SK-N-SH (cell line): ENCODE results near the gene TRMT112. TPM values are rescaled to one million over a fixed set of nuclear protein-coding genes. Genes with fewer than 3 reads are reported as not detected.

Experiments used
- CTCF ChIA-PET: fragments of 300-600, 350-600 bp; formaldehyde crosslinking; extraction: SDS; loops from one replicate; lab custom pipeline; 2021; lab: Yijun Ruan, JAX
- POLR2A ChIA-PET: fragments of 350-600 bp; sonication (Branson Sonifier 250); formaldehyde crosslinking; extraction: SDS; loops from one replicate; lab custom pipeline; 2020; ENCODE audit warnings: antibody characterized with exemption, inconsistent platforms; lab: Yijun Ruan, JAX
- DNase-seq: peaks from one replicate; pipeline ENCODE4 v3.0.0; 2012
- H2AFZ ChIP-seq: fragments of 200-600 bp; sonication (generic); 2 replicates; pipeline ENCODE4 v1.8.1; 2016; ENCODE audit warnings: antibody characterized with exemption, mild to moderate bottlenecking, low read depth
- H3F3A ChIP-seq: fragments of 200-600 bp; sonication (generic); replicated peaks from 2 replicates; pipeline ENCODE3; 2016; ENCODE audit warnings: antibody characterized with exemption, mild to moderate bottlenecking; ENCODE audit not compliant: insufficient read depth
- H3K27ac ChIP-seq, 2 experiments: fragments of 200-500 bp in 1 of 2; fragments of 200-600 bp in 1 of 2; sonication (Bioruptor generic) in 1 of 2; sonication (generic), shearing (Covaris generic) in 1 of 2; 2 replicates each; pipeline versions ENCODE4 v1.5.1 to v1.6.1; 2014 to 2016; ENCODE audit warnings: low read depth in 2 of 2, inconsistent platforms in 1 of 2, low read length in 1 of 2, mild to moderate bottlenecking in 1 of 2, mixed read lengths in 1 of 2
- H3K27me3 ChIP-seq: fragments of 200-600 bp; sonication (generic), shearing (Covaris generic); 2 replicates; pipeline ENCODE4 v1.6.1; 2016; ENCODE audit warnings: mixed run types; ENCODE audit not compliant: insufficient read depth
- H3K36me3 ChIP-seq, 2 experiments: fragments of 200-500 bp in 1 of 2; fragments of 200-600 bp in 1 of 2; sonication (Bioruptor generic) in 1 of 2; sonication (generic) in 1 of 2; replicated peaks in 1 of 2; 2 replicates each; pipeline versions ENCODE3 to v1.5.1; 2014 to 2016; ENCODE audit warnings: low read length in 1 of 2, mild to moderate bottlenecking in 1 of 2; ENCODE audit not compliant: insufficient read depth in 2 of 2, control insufficient read depth in 1 of 2
- H3K4me1 ChIP-seq, 2 experiments: fragments of 200-500 bp in 1 of 2; fragments of 200-600 bp in 1 of 2; sonication (Bioruptor generic) in 1 of 2; sonication (generic), shearing (Covaris generic) in 1 of 2; 2 replicates each; pipeline versions ENCODE4 v1.5.1 to v1.6.1; 2014 to 2016; ENCODE audit warnings: low read depth in 1 of 2, low read length in 1 of 2, mixed run types in 1 of 2; ENCODE audit not compliant: insufficient read depth in 2 of 2, control insufficient read depth in 1 of 2
- H3K4me2 ChIP-seq: fragments of 200-600 bp; sonication (generic), shearing (Covaris generic); 2 replicates; pipeline ENCODE4 v1.6.1; 2017; ENCODE audit warnings: mixed run types
- H3K4me3 ChIP-seq, 2 experiments: fragments of 200-500 bp in 1 of 2; fragments of 200-600 bp in 1 of 2; sonication (Bioruptor generic) in 1 of 2; sonication (generic), shearing (Covaris generic) in 1 of 2; 2 replicates each; pipeline versions ENCODE4 v1.5.1 to v1.8.1; 2014 to 2016; ENCODE audit warnings: low read depth in 2 of 2, inconsistent platforms in 1 of 2, low read length in 1 of 2, mild to moderate bottlenecking in 1 of 2, mixed read lengths in 1 of 2, moderate library complexity in 1 of 2
- H3K79me2 ChIP-seq: fragments of 200-600 bp; sonication (generic); 2 replicates; pipeline ENCODE4 v1.8.1; 2017; ENCODE audit warnings: mild to moderate bottlenecking; ENCODE audit not compliant: insufficient read depth
- H3K9ac ChIP-seq: fragments of 200-600 bp; sonication (generic); 2 replicates; pipeline ENCODE4 v1.6.1; 2017; ENCODE audit warnings: mixed run types
- H3K9me2 ChIP-seq: fragments of 200-600 bp; sonication (generic); 2 replicates; pipeline ENCODE4 v1.6.1; 2017; ENCODE audit warnings: mixed run types
- H3K9me3 ChIP-seq: fragments of 200-600 bp; sonication (generic); 2 replicates; pipeline ENCODE4 v1.6.1; 2017; ENCODE audit warnings: mixed run types, mild to moderate bottlenecking, moderate library complexity
- H4K20me1 ChIP-seq: fragments of 200-600 bp; sonication (generic); 2 replicates; pipeline ENCODE4 v1.6.1; 2017; ENCODE audit warnings: mild to moderate bottlenecking, mixed run types; ENCODE audit not compliant: insufficient read depth
- CTCF ChIP-seq: fragments of 200-600 bp; sonication (generic); IDR thresholded peaks from 2 replicates; pipeline ENCODE4 v1.6.1; 2017; ENCODE audit warnings: antibody characterized with exemption, mild to moderate bottlenecking, moderate library complexity
- EP300 ChIP-seq, 2 experiments: IDR thresholded peaks; 2 replicates each; pipeline versions ENCODE4 v1.4.0 to v1.6.1; 2012; ENCODE audit warnings: borderline replicate concordance in 1 of 2, low read depth in 1 of 2, low read length in 1 of 2
- MEF2A ChIP-seq: IDR thresholded peaks from 2 replicates; pipeline ENCODE4 v1.4.0; 2012; ENCODE audit warnings: low read depth, borderline replicate concordance
- REST ChIP-seq: IDR thresholded peaks from 2 replicates; pipeline ENCODE4 v1.6.1; 2012; ENCODE audit warnings: mild to moderate bottlenecking, low read depth, low read length, moderate library complexity
- TCF12 ChIP-seq: IDR thresholded peaks from 2 replicates; pipeline ENCODE4 v1.4.0; 2012
- USF1 ChIP-seq: IDR thresholded peaks from 2 replicates; pipeline ENCODE4 v1.4.0; 2012; ENCODE audit warnings: low read depth, borderline replicate concordance
- YY1 ChIP-seq: IDR thresholded peaks from 2 replicates; pipeline ENCODE4 v1.4.0; 2012; ENCODE audit warnings: low read depth, mild to moderate bottlenecking
- ZBTB33 ChIP-seq: IDR thresholded peaks from 2 replicates; pipeline ENCODE4 v1.4.0; 2012; ENCODE audit warnings: low read depth, borderline replicate concordance
- WGBS: methylation state at CpG from one replicate; pipeline ENCODE4 v1.1.6; 2017; ENCODE audit warnings: low lambda C conversion rate; 5-methylcytosine and 5-hydroxymethylcytosine counted together
- polyA plus RNA-seq, 3 experiments: library from polyadenylated mRNA; depleted of rRNA; stranded (reverse); fragments of >200 nt; gene quantifications; 2 replicates each; pipeline ENCODE4 v1.2.3, GENCODE V29; 2012

TRMT112 gene
- polyA plus RNA-seq, 1 of the 3 experiments (the other 2 are of a cell fraction): 699 TPM

GRCh38 chr11:64331569-64332371 lies 14.4 kb upstream of the TRMT112 start (continued):
- TF ChIP-seq USF1: no peak
- no peak for TF ChIP-seq YY1

GRCh38 chr11:64330888-64331287 lies 13.5 kb upstream of the TRMT112 start:
- Histone ChIP-seq H3K4me1 (peaks cover 4 to 6% of the 10 kb centered on the region in 2 experiments; a peak in 2 of 4 replicates), H4K20me1 (no peaks in the 10 kb centered on the region), H3K27me3 (no peaks in the 10 kb centered on the region), H3K4me3 (no peak overlapping the region), H3K9me3 (no peaks in the 10 kb centered on the region), H3F3A (peaks cover 12% of the 10 kb centered on the region), H3K27ac (no peak overlapping the region), H3K36me3 (no peaks in the 10 kb centered on the region), H3K9me2 (no peaks in the 10 kb centered on the region), H3K9ac (no peak overlapping the region), H3K4me2 (no peak overlapping the region), H2AFZ (no peak overlapping the region), H3K79me2 (no peaks in the 10 kb centered on the region)
- no peak for TF ChIP-seq EP300 (IDR thresholded peaks at IDR 0.05; ENCODE audit: borderline replicate concordance in 1 of 2, low read depth in 1 of 2, low read length in 1 of 2)
- no peak for TF ChIP-seq ZBTB33
- no peak for TF ChIP-seq CTCF
- TF ChIP-seq TCF12: no peak
- TF ChIP-seq REST: no peak
- no peak for TF ChIP-seq MEF2A
- TF ChIP-seq USF1: no peak
- DNase-seq: no peak
- ChIA-PET CTCF (interaction anchor here (0.8 to 2.0 kb wide), 5 partner anchors 11 to 59 kb away, joined by 3 to 9 read pairs (median 3); partner anchors contain the start of genes PRDX5 and TRMT112), POLR2A (no interaction called here)
- 89% methylated on average over 11 of the region's 11 CpGs for WGBS
